Cardiac muscle cell (in vitro differentiated cells and primary cell): ENCODE measurements around the gene LIMCH1. TPM values are rescaled to one million over a fixed set of nuclear protein-coding genes. Genes with fewer than 3 reads are reported as not detected.

Experiments used
- DNase-seq, 2 donors: peaks; one replicate each; pipeline versions ENCODE4 v3.0.0 to v3.0.0-alpha.2; 2010 to 2017; ENCODE audit warnings: low read depth in 1 of 2, low spot score in 1 of 2
- H3K27ac ChIP-seq: fragments of 200-600 bp; sonication (generic); 2 replicates; pipeline ENCODE4 v1.5.1; 2016
- H3K27me3 ChIP-seq: fragments of 200-600 bp; sonication (generic); 2 replicates; pipeline ENCODE4 v1.6.0; 2016; ENCODE audit warnings: control low read depth
- H3K36me3 ChIP-seq: fragments of 200-600 bp; sonication (generic); 2 replicates; pipeline ENCODE4 v1.5.1; 2016; ENCODE audit warnings: control low read depth
- H3K4me1 ChIP-seq: fragments of 200-600 bp; sonication (generic); 2 replicates; pipeline ENCODE4 v1.8.1; 2017; ENCODE audit warnings: low read depth, mild to moderate bottlenecking, mixed run types
- H3K4me3 ChIP-seq: fragments of 200-600 bp; sonication (generic); 2 replicates; pipeline ENCODE4 v1.5.1; 2016; ENCODE audit warnings: mild to moderate bottlenecking
- H3K9me3 ChIP-seq: fragments of 200-600 bp; sonication (generic); 2 replicates; pipeline ENCODE4 v1.5.1; 2017; ENCODE audit warnings: low read depth, mild to moderate bottlenecking, control low read depth
- CTCF ChIP-seq: IDR thresholded peaks from 2 replicates; pipeline ENCODE4 v1.5.1; 2012; ENCODE audit warnings: low read depth, mild to moderate bottlenecking, low read length
- polyA plus RNA-seq: library from polyadenylated mRNA; unstranded; fragments of >200 nt; fragmentation: Nextera tagmentation; extraction: Ambion mirVana; gene quantifications from 2 replicates; pipeline ENCODE4 v1.2.1, GENCODE V29; 2016
- total RNA-seq: library from RNA; depleted of rRNA; stranded (reverse); fragments of >200 nt; gene quantifications from 2 replicates; pipeline ENCODE4 v1.2.3, GENCODE V29; 2016

LIMCH1 gene
- total and polyA plus RNA-seq, 2 experiments from 2014 or later, result 2.8 to 4.5 TPM

- no peak for TF ChIP-seq CTCF
- H3K4me1 ChIP-seq, result peaks cover 3% of the 10 kb centered on the region
- no peak overlapping the region for H3K4me3 ChIP-seq
- H3K27ac ChIP-seq, result no peak overlapping the region
- H3K27me3 ChIP-seq, result no peaks in the 10 kb centered on the region
- H3K9me3 ChIP-seq, result no peaks in the 10 kb centered on the region
- DNase-seq, result no peak
- H3K36me3 ChIP-seq, result no peaks in the 10 kb centered on the region
These were observed 64.2 kb downstream of the LIMCH1 start for GRCh38 chr4:41602113-41602512.

GRCh38 chr4:41602886-41603498 lies 65.0 kb downstream of the LIMCH1 start:
- TF ChIP-seq CTCF, result no peak
- H3K4me1 ChIP-seq, result peaks cover 3% of the 10 kb centered on the region
- H3K9me3 ChIP-seq, result no peaks in the 10 kb centered on the region

GRCh38 chr4:41609851-41610250 lies 71.9 kb downstream of the LIMCH1 start:
- no peak for TF ChIP-seq CTCF
- no peak overlapping the region for H3K4me3 ChIP-seq

More at GRCh38 chr4:41602886-41603498, 65.0 kb downstream of the LIMCH1 start:
- DNase-seq, result no peak
- no peak overlapping the region for H3K4me3 ChIP-seq
- H3K36me3 ChIP-seq, result no peaks in the 10 kb centered on the region
- H3K27ac ChIP-seq, result no peak overlapping the region
- H3K27me3 ChIP-seq, result no peaks in the 10 kb centered on the region

GRCh38 chr4:41610474-41610873 lies 72.5 kb downstream of the LIMCH1 start:
- Histone ChIP-seq H3K27ac (no peak overlapping the region), H3K4me1 (peaks cover 11% of the 10 kb centered on the region), H3K27me3 (peaks cover 38% of the 10 kb centered on the region), H3K4me3 (no peak overlapping the region), H3K9me3 (no peaks in the 10 kb centered on the region), H3K36me3 (no peaks in the 10 kb centered on the region)
- DNase-seq, result no peak
- no peak for TF ChIP-seq CTCF

More at GRCh38 chr4:41609851-41610250, 71.9 kb downstream of the LIMCH1 start:
- no peak for DNase-seq
- Histone ChIP-seq H3K4me1 (peaks cover 11% of the 10 kb centered on the region), H3K9me3 (no peaks in the 10 kb centered on the region), H3K27me3 (peaks cover 32% of the 10 kb centered on the region), H3K36me3 (no peaks in the 10 kb centered on the region), H3K27ac (no peak overlapping the region)

GRCh38 chr4:41611124-41611838 lies 73.3 kb downstream of the LIMCH1 start:
- Histone ChIP-seq H3K9me3 (no peaks in the 10 kb centered on the region), H3K36me3 (no peaks in the 10 kb centered on the region), H3K4me3 (no peak overlapping the region), H3K27ac (no peak overlapping the region), H3K4me1 (peaks cover 11% of the 10 kb centered on the region), H3K27me3 (peaks cover 43% of the 10 kb centered on the region)
- TF ChIP-seq CTCF, result no peak
- no peak for DNase-seq
